K562 (cell line): ENCODE data around the gene SNTG2. TPM values are rescaled to one million over a fixed set of nuclear protein-coding genes. Genes with fewer than 3 reads are reported as not detected.

Source experiments
- ATAC-seq: fragments of 200-7000 bp; cut with Tn5 transposase; 3 replicates; pipeline ENCODE4 v1.9.1; 2020; ENCODE audit warnings: moderate library complexity
- BruUV-seq: library from RNA; stranded (reverse); fragments of 400-500 nt; replicated peaks from 2 replicates; lab custom pipeline; 2021; lab: Mats Ljungman, UMichigan
- CTCF ChIA-PET: fragments of 300-600 bp; formaldehyde crosslinking; extraction: SDS; loops from one replicate; lab custom pipeline; 2021; ENCODE audit warnings: low intra/inter-chr PET ratio; lab: Yijun Ruan, JAX
- POLR2A ChIA-PET: fragments of 300-600, 350-650 bp; sonication (Branson Sonifier 250); formaldehyde crosslinking; extraction: SDS; loops from one replicate; lab custom pipeline; 2021; ENCODE audit warnings: antibody characterized with exemption, inconsistent platforms; lab: Yijun Ruan, JAX
- DNase-seq, 4 experiments: peaks; one replicate each; pipeline versions ENCODE4 v3.0.0 to v3.0.0-alpha.2; 2011 to 2018; ENCODE audit warnings: low spot score in 3 of 4, mixed read lengths in 3 of 4; ENCODE audit errors: extremely low read depth in 1 of 4
- FAIRE-seq: peaks from 2 replicates; lab custom pipeline; 2011; peaks lifted over from hg19 to GRCh38; lab: Jason Lieb, UNC
- H2AFZ ChIP-seq: 2 replicates; pipeline ENCODE4 v1.6.0; 2011; ENCODE audit warnings: low read depth, low read length, control low read depth, inconsistent platforms
- H3K27ac ChIP-seq: fragments of 200-600 bp; 3 replicates; pipeline ENCODE4 v1.8.0; 2011; ENCODE audit warnings: low read depth, mild to moderate bottlenecking, control low read depth, inconsistent platforms, low read length, moderate library complexity, mixed read lengths; ENCODE audit errors: extremely low read depth
- H3K27me3 ChIP-seq, 2 experiments: fragments of 300-600 bp in 1 of 2; 2 replicates in 1 of 2; 3 replicates in 1 of 2; pipeline versions ENCODE4 v1.6.0 to v1.8.0; 2011; ENCODE audit warnings: inconsistent platforms in 2 of 2, low read length in 2 of 2, mild to moderate bottlenecking in 1 of 2, mixed read lengths in 1 of 2, moderate library complexity in 1 of 2; ENCODE audit not compliant: control insufficient read depth in 2 of 2, insufficient read depth in 2 of 2
- H3K36me3 ChIP-seq: fragments of 300-600 bp; 3 replicates; pipeline ENCODE4 v1.8.0; 2011; ENCODE audit warnings: mild to moderate bottlenecking, low read length, inconsistent platforms; ENCODE audit not compliant: control insufficient read depth, insufficient read depth
- H3K4me1 ChIP-seq, 2 experiments: fragments of 200-600 bp in 1 of 2; replicated peaks in 1 of 2; 2 replicates in 1 of 2; 3 replicates in 1 of 2; pipeline versions ENCODE4 v1.5.1 to v1.8.0; 2011; ENCODE audit warnings: inconsistent platforms in 2 of 2, low read length in 2 of 2, mild to moderate bottlenecking in 1 of 2, mixed read lengths in 1 of 2, moderate library complexity in 1 of 2; ENCODE audit not compliant: control insufficient read depth in 2 of 2, insufficient read depth in 2 of 2
- H3K4me2 ChIP-seq: 2 replicates; pipeline ENCODE4 v1.6.1; 2011; ENCODE audit warnings: low read length, control low read depth, inconsistent platforms, mixed read lengths; ENCODE audit not compliant: insufficient read depth
- H3K4me3 ChIP-seq: fragments of 200-600 bp; sonication (generic), shearing (Covaris generic); 2 replicates; pipeline ENCODE4 v1.5.1; 2016; ENCODE audit warnings: control low read depth, inconsistent platforms
- H3K79me2 ChIP-seq: fragments of 200-600 bp; 3 replicates; pipeline ENCODE4 v1.8.0; 2011; ENCODE audit warnings: low read length, inconsistent platforms; ENCODE audit not compliant: control insufficient read depth, insufficient read depth
- H3K9ac ChIP-seq, 2 experiments: 2 replicates each; pipeline versions ENCODE4 v1.6.0 to v1.6.1; 2011; ENCODE audit warnings: low read depth in 2 of 2, low read length in 2 of 2, control low read depth in 1 of 2, inconsistent platforms in 1 of 2, mild to moderate bottlenecking in 1 of 2, mixed read lengths in 1 of 2; ENCODE audit not compliant: insufficient read depth in 1 of 2
- H3K9me1 ChIP-seq: one replicate; pipeline ENCODE4 v1.6.0; 2011; ENCODE audit warnings: inconsistent platforms, mild to moderate bottlenecking, low read length, moderate library complexity; ENCODE audit not compliant: control insufficient read depth, insufficient read depth
- H3K9me3 ChIP-seq: replicated peaks from 2 replicates; pipeline ENCODE4 v1.5.1; 2011; ENCODE audit warnings: low read depth, low read length, inconsistent platforms; ENCODE audit not compliant: control insufficient read depth, insufficient read depth
- H4K20me1 ChIP-seq: replicated peaks from 2 replicates; pipeline ENCODE4 v1.6.1; 2011; ENCODE audit warnings: low read length, inconsistent platforms, mixed read lengths; ENCODE audit not compliant: control insufficient read depth, insufficient read depth
- ARID3A ChIP-seq: IDR thresholded peaks from 2 replicates; pipeline ENCODE4 v1.6.1; 2012; ENCODE audit warnings: low read depth, low read length, improper control_type of control experiment, borderline replicate concordance
- CBFA2T2 ChIP-seq: fragments of 450-650 bp; conservative IDR thresholded peaks from 2 replicates; pipeline ENCODE4 v1.6.1; 2017; ENCODE audit warnings: mild to moderate bottlenecking
- DACH1 ChIP-seq: fragments of 450-650 bp; IDR thresholded peaks from 2 replicates; pipeline ENCODE4 v1.6.1; 2018; ENCODE audit not compliant: partially characterized antibody
- DNMT1 ChIP-seq: fragments of 450-650 bp; IDR thresholded peaks from 2 replicates; pipeline ENCODE4 v1.6.1; 2016; ENCODE audit warnings: antibody characterized with exemption, mild to moderate bottlenecking
- DPF2 ChIP-seq: fragments of 450-650 bp; IDR thresholded peaks from 2 replicates; pipeline ENCODE4 v1.6.1; 2016
- ELF4 ChIP-seq: fragments of 450-650 bp; formaldehyde crosslinking; IDR thresholded peaks from 2 replicates; pipeline ENCODE4 v1.4.0; 2022; ENCODE audit warnings: missing genetic modification characterization
- HIVEP1 ChIP-seq: fragments of 250-450 bp; sonication (Bioruptor Pico); IDR thresholded peaks from 2 replicates; pipeline ENCODE4 v1.4.0; 2020; ENCODE audit warnings: mild to moderate bottlenecking
- HMG20B ChIP-seq: fragments of 250-450 bp; sonication (Bioruptor Pico); IDR thresholded peaks from 2 replicates; pipeline ENCODE4 v1.5.0; 2021; ENCODE audit warnings: mild to moderate bottlenecking
- ID3 ChIP-seq, 2 experiments: fragments of 250-450 bp in 1 of 2; fragments of 450-650 bp in 1 of 2; sonication (Bioruptor Pico) in 1 of 2; IDR thresholded peaks; 2 replicates each; pipeline versions ENCODE4 v1.6.1 to v1.8.0; 2016 to 2021; ENCODE audit warnings: mild to moderate bottlenecking in 2 of 2, moderate library complexity in 2 of 2, missing compliant biosample characterization in 1 of 2, missing genetic modification characterization in 1 of 2
- MAFK ChIP-seq: IDR thresholded peaks from 2 replicates; pipeline ENCODE4 v1.6.1; 2011; ENCODE audit warnings: low read length, improper control_type of control experiment
- MCM2 ChIP-seq: fragments of 450-650 bp; IDR thresholded peaks from 2 replicates; pipeline ENCODE4 v1.6.1; 2017; ENCODE audit warnings: low read depth, mild to moderate bottlenecking
- MEF2D ChIP-seq: conservative IDR thresholded peaks from 2 replicates; pipeline ENCODE4 v1.6.1; 2016; ENCODE audit warnings: low read depth, missing genetic modification characterization, missing compliant biosample characterization
- MIER1 ChIP-seq: fragments of 450-650 bp; IDR thresholded peaks from 2 replicates; pipeline ENCODE4 v1.6.1; 2016; ENCODE audit warnings: antibody characterized with exemption, mild to moderate bottlenecking, low read depth
- PHF20 ChIP-seq: fragments of 450-650 bp; IDR thresholded peaks from 2 replicates; pipeline ENCODE4 v1.6.1; 2018; ENCODE audit not compliant: partially characterized antibody
- SMARCB1 ChIP-seq: IDR thresholded peaks from 2 replicates; pipeline ENCODE4 v1.6.1; 2011; ENCODE audit warnings: improper control_type of control experiment, low read depth; ENCODE audit not compliant: insufficient read length
- ZNF175 ChIP-seq: fragments of 200-800 bp; sonication (Bioruptor generic); IDR thresholded peaks from 2 replicates; pipeline ENCODE4 v1.6.1; 2016; ENCODE audit warnings: low read depth, mild to moderate bottlenecking, missing genetic modification characterization, missing compliant biosample characterization
- ZNF57 ChIP-seq: fragments of 450-650 bp; formaldehyde crosslinking; IDR thresholded peaks from 2 replicates; pipeline ENCODE4 v1.4.0; 2020; ENCODE audit warnings: mild to moderate bottlenecking, moderate library complexity
- ZNF717 ChIP-seq: fragments of 250-450 bp; sonication (Bioruptor Pico); IDR thresholded peaks from 2 replicates; pipeline ENCODE4 v1.5.0; 2021
- ZNF766 ChIP-seq: fragments of 200-800 bp; sonication (Bioruptor generic); conservative IDR thresholded peaks from 2 replicates; pipeline ENCODE4 v1.6.1; 2016; ENCODE audit warnings: missing genetic modification characterization, missing compliant biosample characterization
- WGBS: fragments of 100-300 bp; shearing (Covaris generic); methylation state at CpG from one replicate; pipeline ENCODE4 v1.1.6; 2016; ENCODE audit warnings: low coverage, mixed read lengths; ENCODE audit not compliant: insufficient coverage; ENCODE audit errors: missing lambda C conversion rate; 5-methylcytosine and 5-hydroxymethylcytosine counted together
- in situ Hi-C: fragments of 300-500 bp; cut with MboI; formaldehyde crosslinking; loops from 4 replicates; pipeline ENCODE4 v1.15.0; 2018; ENCODE audit warnings: inconsistent platforms, mixed read lengths
- intact Hi-C: fragments of 100-400 bp; cut with micrococcal nuclease; formaldehyde crosslinking; loops from 2 replicates; pipeline ENCODE4 v1.14.2; 2022
- polyA plus RNA-seq, 8 experiments: library from polyadenylated mRNA; depleted of rRNA in 4 of 8; stranded (reverse) in 5 of 8; unstranded in 3 of 8; fragments of >200 nt; fragmentation: Nextera tagmentation in 2 of 8; fragmentation: Illumina TruSeq in 1 of 8; extraction: Ambion mirVana in 2 of 8; extraction: Trizol in 1 of 8; gene quantifications; 2 replicates each; pipeline versions ENCODE4 v1.2.1 to v1.2.3, GENCODE V29; 2011 to 2014; ENCODE audit warnings: inconsistent platforms in 1 of 8, missing spikeins in 1 of 8
- total RNA-seq, 7 experiments: library from RNA; depleted of rRNA in 6 of 7; stranded (reverse); fragments of >200 nt in 6 of 7; fragmentation: Illumina TruSeq in 2 of 7; extraction: Trizol in 2 of 7; gene quantifications; 2 replicates each; pipeline versions ENCODE4 v1.2.1 to v1.2.3, GENCODE V29; 2011 to 2021; ENCODE audit warnings: low replicate concordance in 1 of 7

SNTG2 gene
- total and polyA plus RNA-seq, 9 of the 15 experiments (the other 6 are each of a cell fraction or from before 2014, with no cell fraction given): not detected

- Histone ChIP-seq H3K36me3 (no peaks in the 10 kb centered on the region), H3K4me2 (no peak overlapping the region), H3K4me3 (no peak overlapping the region), H3K79me2 (no peaks in the 10 kb centered on the region), H3K27ac (no peak overlapping the region), H3K9me3 (no peaks in the 10 kb centered on the region), H3K9ac (no peak overlapping the region), H2AFZ (no peak overlapping the region), H4K20me1 (no peaks in the 10 kb centered on the region), H3K27me3 (peaks cover 0 to 18% of the 10 kb centered on the region in 2 experiments; a peak in 3 of 5 replicates), H3K4me1 (no peaks in the 10 kb centered on the region), H3K9me1 (no peaks in the 10 kb centered on the region)
- 0% methylated on average over 4 of the region's 6 CpGs for WGBS
- POLR2A ChIA-PET: no interaction called here
- intact Hi-C loops (no loop called here), in situ Hi-C loops (no loop called here)
- no TSS peak for BruUV-seq
- CTCF ChIA-PET: no interaction called here
- FAIRE-seq (no peak), ATAC-seq (no peak), DNase-seq (no peak)
- TF ChIP-seq ELF4 (CRISPR knock-in tag) (no peak), ARID3A (no peak), MEF2D (no peak), SMARCB1 (no peak), CBFA2T2 (no peak), DPF2 (no peak), DACH1 (no peak), PHF20 (no peak), HMG20B (CRISPR knock-in tag) (no peak), DNMT1 (no peak), ZNF175 (CRISPR knock-in tag) (no peak), MIER1 (no peak), MCM2 (no peak), MAFK (no peak), ID3 (CRISPR knock-in tag; IDR thresholded peaks at IDR 0.05) (no peak), ID3 (tag; IDR thresholded peaks at IDR 0.05) (no peak), HIVEP1 (CRISPR knock-in tag) (no peak), ZNF717 (CRISPR knock-in tag) (no peak), ZNF766 (no peak), ZNF57 (CRISPR knock-in tag) (no peak)
These were observed 464.9 kb downstream of the SNTG2 start for GRCh38 chr2:1415501-1415900.
